ENCODE data around the gene GFY.

DNA sequence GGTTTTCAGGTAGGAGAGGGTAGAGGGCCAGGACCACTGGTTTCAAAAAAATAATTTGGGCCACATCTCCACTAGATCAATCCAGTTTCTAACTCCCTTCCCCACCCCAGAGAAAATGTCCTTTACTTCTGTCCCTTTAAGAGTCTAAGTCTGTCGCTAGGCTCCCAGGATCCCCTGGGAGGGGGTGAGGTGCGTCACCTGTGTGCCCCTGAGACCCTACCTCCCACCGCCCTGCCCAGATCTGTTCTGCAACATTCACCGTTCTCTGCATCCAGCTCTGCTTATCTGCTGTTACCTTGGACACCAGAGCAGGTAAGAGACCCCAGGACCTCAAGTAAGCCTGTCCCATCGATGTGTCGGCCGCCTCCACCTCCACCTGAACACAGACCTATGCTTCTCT lies at the start of gene GFY:
- TF ChIP-seq SUZ12 (IDR thresholded peaks at IDR 0.05; ENCODE audit: extremely low read depth, insufficient read depth, insufficient read length) (no peak), YY1 (IDR thresholded peaks at IDR 0.05; ENCODE audit: insufficient read depth, insufficient read length) (no peak)

Data from NT2/D1 (cell line).